ENCODE data around the gene PF4V1.
"Not testable (repeated sequence)": the region's sequence is repeated elsewhere in the genome, so short reads cannot be mapped to it uniquely, and the experiment has no call there.

Gene PF4V1

DNA sequence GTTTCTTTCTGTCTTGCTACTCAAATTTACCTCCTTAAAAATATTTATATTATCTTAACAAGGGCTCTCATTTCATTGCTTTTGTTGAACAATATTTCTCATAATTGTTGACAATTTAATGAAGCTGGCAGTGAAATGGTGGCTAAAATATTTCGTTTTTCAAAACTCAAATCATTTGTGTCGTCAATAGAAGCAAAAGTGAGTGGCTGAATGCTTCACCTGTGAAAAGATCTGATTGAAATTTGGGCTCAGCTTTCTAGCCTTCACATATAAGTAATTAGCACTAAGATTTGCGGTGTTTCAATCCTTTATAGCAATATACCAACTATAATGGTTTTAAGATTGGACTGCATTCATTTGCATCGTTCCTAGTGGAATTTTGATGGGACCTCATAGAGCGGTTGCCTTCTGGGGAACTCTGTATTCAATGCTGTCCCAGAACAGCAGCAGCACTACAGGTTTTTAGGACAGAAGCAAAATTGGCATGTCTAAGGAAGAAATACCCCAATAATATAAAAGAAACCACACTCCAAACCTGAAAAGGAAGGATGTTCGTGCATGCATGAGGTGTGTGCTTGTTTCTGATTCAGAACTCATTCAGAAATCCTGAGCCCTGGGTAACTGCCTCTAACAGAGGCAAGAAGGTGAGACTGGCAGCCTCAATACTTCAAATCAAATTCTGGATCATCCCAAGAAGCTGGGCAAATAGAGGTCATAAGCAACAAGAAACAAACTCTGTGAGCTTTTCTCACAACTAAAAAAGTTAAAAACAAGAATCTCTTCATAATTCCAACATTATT lies 18.6 kb downstream of the PF4V1 start:
- DNase-seq: no peak

GRCh38 chr4:73872316-73873108 lies 19.4 kb downstream of the PF4V1 start:
- no peak for DNase-seq

DNA sequence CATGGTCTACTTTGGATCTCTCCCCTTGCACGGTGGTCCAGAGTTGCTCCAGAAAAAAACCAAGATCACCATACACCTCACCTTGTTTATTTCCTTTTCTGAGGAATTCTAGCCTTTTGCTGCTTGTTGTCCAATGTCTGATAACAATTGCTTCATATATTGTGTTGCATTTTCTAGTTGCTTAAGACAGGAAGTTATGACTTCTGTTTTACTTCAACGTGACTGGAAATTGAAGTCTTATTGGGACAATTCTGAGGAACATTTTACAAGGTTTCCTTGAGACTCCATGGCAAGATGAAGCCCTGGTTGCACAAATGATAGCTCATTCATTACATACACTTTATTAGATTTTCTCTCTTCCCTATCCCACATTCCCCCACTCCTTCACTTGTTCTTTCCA lies 21.3 kb downstream of the PF4V1 start:
- DNase-seq: no peak

GRCh38 chr4:73875401-73875800 lies 22.3 kb downstream of the PF4V1 start:
- DNase-seq: no peak

DNA sequence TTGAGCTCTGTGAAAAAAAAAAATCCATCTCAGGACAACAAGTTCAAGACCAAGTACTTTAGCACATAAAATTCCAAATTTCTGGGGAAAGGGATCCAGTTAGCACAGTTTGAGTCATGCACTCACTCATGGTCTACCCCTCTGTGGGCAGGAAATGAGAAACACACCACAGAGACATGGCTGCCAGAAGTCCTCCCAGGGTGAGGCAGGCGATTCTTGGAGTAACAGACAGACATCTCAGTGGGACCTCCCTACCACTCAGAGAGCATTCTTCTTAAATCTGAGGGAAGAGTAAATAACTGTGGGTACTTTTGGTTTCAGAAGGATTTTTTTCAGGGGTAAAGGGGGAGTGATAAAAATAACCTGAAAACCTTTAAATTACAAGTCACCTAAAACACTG lies 30.2 kb downstream of the PF4V1 start:
- no peak for DNase-seq

- no peak for DNase-seq
These were observed 32.6 kb downstream of the PF4V1 start for GRCh38 chr4:73885574-73886267.

DNA sequence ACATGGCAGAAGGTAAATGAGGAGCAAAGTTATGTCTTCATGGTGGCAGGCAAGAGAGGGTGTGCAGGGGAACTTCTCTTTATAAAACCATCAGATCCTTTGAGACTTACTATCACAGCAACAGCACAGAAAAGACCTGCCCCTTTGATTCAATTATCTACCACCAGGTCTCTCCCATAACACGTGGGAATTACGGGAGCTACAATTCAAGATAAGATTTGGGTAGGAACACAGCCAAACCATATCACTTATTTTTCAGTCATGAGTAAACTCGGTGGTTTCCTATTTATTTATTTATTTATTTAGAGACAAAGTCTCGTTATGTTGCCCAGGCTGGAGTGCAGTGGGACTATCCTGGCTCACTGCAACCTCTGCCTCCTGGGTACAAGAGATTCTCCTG lies 38.2 kb downstream of the PF4V1 start:
- no peak for DNase-seq

DNA sequence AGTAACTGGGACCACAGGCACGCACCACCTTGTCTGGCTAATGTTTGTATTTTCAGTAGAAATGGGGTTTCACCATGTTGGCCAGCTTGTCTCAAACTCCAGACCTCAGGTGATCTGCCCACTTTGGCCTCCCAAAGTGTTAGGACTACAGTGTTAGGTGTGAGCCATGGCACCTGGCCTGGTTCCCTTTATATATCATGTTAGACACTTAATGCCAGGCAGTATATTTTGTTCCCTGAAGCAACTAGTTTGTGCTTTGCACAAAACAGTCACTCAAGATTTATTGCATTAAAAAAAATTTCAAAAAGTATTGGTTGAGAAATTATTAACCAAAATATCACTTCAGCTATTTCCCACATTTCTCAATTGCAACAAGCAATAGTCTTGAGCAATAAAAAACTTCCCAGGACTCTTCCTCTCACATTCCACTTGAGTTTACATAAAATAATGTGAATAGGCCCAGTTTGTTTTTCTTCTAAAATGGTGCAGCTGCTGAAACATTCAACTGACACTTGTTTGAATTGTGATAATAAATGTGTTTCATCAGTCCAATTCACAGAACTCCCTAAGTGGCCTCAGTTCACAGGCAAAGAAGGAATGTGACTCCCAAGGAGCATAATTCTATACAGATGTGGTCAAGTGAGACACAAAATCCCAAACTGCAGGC lies 38.8 kb downstream of the PF4V1 start:
- no peak for DNase-seq

GRCh38 chr4:73892966-73893365 lies 39.9 kb downstream of the PF4V1 start:
- no peak for DNase-seq

DNA sequence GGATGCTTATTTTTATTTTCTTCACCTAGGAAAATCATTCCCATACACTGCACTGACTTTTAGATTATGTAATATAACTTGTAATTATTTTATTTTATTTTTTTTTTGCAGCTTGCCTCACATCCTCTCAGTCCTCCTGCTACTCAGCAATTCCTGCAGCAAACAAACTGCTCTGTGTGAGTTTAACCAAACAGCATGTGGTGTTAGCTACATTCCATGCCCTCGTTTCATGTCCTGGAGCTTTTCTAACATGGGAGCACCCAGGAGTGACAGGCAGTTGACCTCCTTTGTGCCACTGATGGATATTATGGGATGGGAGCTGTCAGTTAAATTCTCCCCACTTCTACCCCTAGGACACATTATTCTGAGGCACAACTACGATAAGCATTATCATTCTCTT lies 40.9 kb downstream of the PF4V1 start:
- no peak for DNase-seq

DNA sequence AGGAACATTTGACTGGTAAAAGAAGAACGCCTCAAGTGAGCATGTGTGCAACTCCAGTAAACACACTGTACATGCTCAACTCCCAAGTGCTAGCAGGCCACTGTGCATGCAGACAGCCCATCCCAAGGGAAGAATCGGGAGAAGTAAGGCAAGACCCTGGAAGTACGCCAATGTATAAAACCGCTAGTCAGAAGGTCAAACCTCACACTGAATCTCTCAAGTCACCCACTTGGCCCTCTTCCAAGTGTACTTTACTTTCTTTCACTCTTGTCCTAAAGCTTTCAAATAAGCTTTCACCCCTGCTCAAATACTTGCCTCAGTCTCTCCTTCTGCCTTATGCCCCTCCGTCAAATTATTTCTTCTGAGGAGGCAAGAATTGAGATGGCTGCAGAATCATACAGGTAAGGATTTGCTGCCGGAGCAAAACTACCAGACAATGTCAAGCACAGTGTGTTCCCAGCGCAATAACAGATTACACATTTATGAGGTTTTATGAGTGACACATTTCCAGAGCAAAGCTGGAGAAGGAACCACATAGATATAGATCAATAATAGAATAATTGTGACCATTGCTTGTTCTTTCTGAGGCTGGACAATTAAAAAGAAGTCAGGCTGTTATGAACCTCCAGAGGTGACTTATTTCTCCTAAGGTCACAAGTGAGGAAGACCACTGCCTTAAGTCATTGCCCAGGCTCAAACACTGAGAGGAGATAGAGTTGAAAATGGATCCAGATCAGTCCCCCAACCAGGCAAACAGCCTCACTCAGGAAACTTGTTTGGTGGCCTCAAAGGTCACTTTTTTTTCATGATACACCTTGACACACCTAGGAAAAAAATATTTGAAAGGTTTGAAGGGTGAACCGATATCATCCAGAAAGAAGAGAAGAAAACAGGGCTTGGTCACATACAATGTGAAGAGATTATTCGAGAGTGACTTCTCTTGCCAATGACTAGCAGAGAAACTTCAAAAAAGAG lies 42.4 kb downstream of the PF4V1 start:
- no peak for DNase-seq

DNA sequence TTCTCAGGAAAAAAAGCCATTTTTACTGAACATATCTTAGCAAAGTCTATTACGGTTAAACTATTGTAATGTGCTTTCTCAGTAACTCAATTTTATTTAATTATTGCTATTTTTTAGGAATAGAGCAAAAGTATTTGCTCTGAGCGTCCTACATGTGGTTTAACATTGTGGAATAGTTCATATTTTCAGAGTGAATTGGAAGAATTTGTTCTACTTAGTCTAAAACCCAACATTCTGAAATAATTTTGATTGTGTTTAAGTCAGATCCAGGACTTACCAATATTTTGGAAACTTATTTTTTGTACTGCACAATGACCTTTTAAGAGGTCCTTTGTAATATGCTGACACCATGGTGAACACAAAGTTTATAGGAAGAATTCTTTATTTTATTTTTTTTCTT lies 43.3 kb downstream of the PF4V1 start:
- no peak for DNase-seq

DNA sequence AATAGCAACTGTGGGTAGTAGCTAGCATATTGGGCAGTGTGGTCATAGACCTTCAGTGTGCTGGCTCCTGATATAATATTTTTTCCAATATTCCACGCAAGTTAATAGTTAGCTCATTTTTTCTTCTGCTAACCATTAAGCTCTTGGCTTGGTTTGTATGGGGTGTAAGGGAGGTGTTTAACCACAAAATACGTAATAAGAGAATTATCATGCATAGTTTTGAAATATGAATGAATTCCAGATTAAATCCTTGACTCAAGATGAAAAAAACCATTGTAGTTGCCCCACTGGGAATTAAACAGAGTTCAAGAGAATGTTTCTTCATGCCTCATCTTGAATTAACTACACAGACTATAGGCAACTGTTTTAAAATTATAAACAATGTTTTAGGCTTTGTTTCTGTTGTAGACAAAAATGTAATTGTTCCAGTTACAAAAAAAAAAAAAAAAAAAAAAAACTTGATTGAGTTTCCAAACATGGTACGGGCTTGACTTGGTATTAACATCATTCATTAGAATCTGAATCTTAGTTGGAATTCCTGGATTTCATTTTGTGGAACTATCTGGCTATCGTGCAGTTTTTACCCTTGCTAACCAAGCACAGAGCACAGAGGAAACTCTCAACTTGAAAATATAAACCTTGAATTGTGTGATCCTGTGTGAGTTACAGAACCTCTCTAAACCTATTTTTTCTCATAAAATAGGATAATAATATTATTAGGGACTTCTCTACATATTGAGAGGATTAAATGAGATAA lies 44.5 kb downstream of the PF4V1 start:
- no peak for DNase-seq

- DNase-seq: not testable (repeated sequence)
These were observed 46.2 kb downstream of the PF4V1 start for GRCh38 chr4:73899338-73899737.

DNA sequence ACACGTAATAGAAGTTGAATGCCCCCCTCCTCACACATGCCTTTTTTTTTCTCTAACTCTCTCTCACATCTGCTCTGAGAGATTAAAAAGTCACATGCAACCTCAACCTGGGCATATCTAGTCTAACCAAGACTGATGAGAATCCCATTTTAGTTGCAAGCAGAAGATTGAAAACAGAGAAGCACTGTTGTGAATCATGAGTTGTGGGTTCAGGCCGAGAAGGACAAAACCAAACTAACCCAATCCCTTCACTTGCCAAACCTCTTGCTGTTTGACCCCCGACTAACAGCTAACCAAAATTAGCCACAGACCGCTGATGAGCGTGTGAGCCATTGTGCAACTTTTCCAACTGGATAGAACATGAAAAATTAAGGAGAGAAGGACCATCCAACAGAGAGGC lies 47.9 kb downstream of the PF4V1 start:
- DNase-seq: no peak

GRCh38 chr4:73902038-73902637 lies 49.0 kb downstream of the PF4V1 start:
- no peak for DNase-seq

DNA sequence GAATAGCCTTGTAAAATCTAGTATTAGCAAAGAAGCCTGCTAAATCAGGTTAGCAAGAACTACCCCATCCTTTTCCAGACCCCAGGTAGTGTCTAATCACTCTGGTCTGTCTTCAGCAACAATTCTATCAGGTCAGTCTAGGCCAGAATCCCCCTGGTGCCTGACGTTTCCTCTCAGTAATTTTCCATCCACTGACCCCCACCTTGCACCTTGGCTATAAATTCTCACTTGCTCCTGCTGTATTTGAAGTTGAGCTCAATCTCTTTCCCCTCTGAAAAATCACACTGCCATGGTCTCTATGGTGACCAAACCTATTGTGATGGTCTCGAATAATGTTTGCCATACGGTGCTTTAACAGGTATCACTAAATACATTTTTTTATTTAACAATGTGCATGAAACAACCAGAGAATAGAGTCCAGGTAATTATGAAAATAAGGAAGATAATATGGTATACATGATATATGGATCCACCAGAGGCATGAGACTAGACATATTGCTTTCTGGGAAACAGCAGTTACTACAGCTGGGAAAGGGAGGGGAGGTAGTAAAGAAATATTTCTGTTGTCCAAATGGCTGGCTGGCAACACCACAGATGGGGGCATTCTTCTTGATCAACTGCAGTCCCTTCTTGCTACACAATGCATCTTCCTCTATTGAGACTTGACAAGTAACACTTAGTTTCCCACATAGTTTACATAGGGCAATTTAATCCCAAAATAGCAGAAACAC lies 49.9 kb downstream of the PF4V1 start:
- no peak for DNase-seq

Data from CD4-positive, alpha-beta T cell treated with Interleukin-6 for 4 hours (primary cell).